Caki2 (cell line): ENCODE results near the gene SNED1. TPM values are rescaled to one million over a fixed set of nuclear protein-coding genes. Genes with fewer than 3 reads are reported as not detected.

Experiments
- DNase-seq: peaks from one replicate; pipeline ENCODE4 v3.0.0-alpha.2; 2015; ENCODE audit warnings: low read depth
- in situ Hi-C: cut with HindIII; loops from 2 replicates; pipeline ENCODE4 v1.10.0; 2016; ENCODE audit warnings: low sequenced_read_pairs, low pct_unique_long_range_greater_than_20kb, mixed read lengths
- total RNA-seq: library from RNA; depleted of rRNA; stranded (reverse); fragments of >200 nt; shearing (Covaris generic); gene quantifications from 2 replicates; pipeline ENCODE4 v1.2.3, GENCODE V29; 2014; ENCODE audit warnings: low replicate concordance

SNED1 gene
- total RNA-seq, 1 experiment from 2014 or later: not detected

DNA sequence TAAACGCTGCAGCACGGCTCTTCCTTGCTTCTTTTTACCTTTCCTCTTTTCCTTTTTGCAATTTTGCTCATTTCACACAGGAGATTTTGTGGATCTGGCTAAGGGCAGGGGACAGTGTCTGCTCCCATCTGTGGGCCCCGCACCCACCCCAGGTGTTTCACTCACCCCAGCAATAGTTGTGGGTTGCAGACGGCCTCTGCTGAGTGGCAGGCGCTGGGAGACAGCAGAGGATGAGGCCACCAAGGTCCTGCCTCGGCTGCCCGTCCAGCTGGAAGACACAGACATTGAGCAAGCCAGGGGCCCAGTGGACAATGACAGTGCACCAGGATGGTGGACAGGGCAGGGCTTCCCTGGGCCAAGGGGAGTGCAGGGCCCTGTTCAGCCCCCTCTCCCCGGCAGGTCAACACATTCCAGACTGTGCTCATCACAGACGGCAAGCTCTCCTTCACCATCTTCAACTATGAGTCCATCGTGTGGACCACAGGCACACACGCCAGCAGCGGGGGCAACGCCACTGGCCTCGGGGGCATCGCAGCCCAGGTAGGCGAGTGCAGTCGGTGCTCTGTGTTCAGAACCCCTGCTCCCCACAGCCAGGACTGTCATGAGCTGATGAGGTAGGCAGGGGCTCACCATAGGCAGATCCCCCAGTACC lies 35.0 kb downstream of the SNED1 start:
- in situ Hi-C loops: no loop called here
- no peak for DNase-seq

DNA sequence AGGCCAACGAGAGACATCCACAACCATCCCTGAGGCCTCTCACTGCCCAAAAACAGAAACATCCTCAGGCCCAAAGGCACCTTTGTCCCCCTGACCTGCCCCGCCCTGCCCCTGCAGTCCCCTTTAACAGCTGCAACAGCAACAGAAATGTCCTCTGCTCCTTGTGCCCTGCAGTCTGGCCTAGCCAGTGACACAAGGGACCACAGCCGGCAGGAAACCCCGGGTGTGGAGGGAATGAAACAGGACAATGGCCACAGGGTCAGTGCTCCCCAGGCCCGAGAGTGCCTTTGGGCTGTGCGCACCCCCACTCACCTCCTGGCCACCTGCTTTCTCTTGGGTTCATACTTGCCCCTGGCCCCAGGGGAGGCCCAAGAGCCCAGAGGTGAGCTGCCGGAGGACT lies 35.6 kb downstream of the SNED1 start:
- no peak for DNase-seq

DNA sequence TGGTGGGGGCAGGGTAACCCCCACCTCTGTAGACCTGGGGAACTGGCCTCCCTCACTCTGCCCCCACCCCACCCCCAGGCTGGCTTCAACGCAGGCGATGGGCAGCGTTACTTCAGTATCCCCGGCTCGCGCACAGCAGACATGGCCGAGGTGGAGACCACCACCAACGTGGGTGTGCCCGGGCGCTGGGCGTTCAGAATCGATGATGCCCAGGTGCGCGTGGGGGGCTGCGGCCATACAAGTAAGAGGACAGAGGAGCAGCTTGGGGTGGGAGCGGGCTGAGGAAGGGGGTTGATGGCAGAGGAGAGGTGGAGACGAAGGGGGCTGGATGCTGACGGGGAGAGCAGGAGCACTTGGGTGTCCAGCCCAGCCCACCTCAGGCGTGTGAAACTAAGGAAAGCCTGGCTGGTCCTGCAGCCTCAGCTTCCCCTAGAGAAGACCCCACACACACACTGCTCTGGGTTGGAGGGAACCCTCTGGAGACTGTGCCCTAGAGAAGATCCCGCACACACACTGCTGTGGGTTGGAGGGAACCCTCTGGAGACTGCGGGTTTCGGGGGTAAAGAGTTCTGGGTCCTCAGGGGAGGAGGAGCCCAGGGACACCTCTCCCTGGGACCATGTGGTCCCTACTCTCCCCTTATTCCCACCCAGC lies 36.2 kb downstream of the SNED1 start:
- in situ Hi-C loops: no loop called here
- no peak for DNase-seq

More for the DNA sequence above, 35.6 kb downstream of the SNED1 start:
- in situ Hi-C loops: no loop called here

DNA sequence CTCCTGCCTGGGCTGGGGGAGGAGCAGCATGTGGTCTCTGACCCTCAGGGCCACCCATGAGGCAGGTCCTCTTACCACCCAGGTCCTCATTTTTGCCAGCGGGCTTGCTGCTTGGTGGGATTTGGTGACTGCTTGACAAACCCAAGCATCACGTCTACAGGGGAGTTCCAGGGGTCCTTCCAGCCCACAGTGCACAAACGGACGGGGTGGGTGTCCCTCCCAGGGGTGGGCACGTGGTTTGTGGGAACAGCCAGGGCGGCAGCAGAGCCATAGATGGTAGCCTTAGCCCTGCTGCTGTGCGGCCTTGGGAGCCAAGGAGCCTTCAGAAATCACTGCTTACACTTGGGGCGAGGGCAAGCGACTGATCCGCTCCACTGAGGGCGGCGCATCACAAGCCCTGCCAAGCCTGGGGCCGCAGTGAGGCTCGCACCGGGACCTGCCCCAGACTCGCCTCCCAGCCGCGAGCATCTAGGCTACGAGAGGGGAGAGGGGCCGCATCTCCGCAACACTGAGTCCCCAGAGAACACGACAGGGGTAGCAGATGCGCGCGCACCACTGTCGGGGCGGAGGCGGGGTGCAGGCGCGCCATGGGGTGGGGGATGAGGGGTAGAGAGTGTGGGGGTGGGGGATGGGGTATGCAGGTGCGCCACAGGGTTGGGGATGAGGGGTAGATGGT lies 36.9 kb downstream of the SNED1 start:
- no peak for DNase-seq
- in situ Hi-C loops: no loop called here

DNA sequence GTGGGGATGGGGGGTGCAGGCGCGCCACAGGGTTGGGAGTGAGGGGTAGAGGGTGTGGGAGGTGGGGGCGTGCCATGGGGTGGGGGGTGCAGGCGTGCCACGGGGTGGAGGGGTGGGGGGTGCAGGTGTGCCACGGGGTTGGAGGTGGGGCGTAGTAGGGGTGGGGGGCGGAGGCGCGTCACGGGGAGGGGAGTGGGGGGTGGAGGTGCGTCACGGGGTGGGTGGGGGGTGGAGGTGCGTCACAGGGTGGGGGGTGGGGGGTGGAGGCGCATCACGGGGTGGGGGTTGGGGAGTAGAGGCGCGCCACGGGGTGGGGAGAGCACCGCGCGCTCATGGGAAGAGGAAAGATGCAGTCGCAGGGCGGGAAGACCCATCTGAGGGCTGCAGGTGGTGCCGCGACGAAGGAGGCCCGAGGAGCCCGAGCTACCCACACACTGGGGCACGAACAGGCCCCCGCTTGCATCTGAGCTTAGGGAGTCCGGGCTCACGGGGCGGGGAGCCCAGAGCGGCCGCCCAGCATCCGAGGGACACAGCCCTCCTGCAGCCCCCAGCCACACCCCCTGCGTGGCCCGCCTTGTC lies 37.5 kb downstream of the SNED1 start:
- in situ Hi-C loops: no loop called here
- DNase-seq: no peak

DNA sequence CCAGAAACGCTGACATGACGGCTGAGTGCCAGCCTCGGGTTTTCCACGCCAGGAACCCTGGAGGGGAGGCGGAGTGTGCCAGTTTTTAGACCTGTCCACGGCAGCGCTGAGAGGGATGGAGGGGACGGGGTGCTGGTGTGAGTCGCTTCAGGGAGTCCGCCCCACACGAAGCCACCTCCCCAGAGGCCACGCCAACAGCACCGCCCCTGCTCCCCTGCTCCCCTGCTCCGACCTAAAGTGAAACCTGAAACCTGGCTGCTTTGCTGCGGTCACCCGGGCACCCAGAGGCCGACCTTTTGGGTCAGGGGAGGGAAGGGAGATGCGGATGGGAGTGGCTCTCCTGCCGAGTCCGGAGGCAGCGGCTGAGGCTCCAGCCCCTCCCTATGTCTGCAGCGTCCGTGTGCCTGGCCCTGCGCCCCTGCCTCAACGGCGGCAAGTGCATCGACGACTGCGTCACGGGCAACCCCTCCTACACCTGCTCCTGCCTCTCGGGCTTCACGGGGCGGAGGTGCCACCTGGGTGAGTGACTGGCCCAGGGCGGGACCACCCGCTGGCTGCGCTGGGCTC lies 38.1 kb downstream of the SNED1 start:
- no peak for DNase-seq
- in situ Hi-C loops: no loop called here

DNA sequence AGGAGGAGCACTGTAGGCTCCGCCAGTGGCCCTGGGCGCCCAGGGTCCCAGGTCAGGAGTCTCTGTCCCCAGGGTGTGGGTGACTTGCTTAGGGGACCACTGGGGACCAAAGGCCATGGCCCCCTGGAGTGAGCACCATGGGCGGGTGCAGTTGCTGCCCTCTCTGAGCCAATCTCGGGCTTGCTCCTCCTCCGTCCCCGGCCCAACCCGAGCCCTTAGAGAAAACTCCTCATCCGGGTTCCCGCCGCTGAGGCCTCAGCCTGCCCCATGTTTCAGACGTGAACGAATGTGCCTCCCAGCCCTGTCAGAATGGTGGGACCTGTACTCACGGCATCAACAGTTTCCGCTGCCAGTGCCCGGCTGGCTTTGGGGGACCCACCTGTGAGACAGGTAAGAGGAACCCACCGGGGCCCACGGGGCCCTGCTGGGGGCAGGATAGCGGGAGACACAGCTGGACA lies 38.6 kb downstream of the SNED1 start:
- in situ Hi-C loops: no loop called here
- DNase-seq: no peak

DNA sequence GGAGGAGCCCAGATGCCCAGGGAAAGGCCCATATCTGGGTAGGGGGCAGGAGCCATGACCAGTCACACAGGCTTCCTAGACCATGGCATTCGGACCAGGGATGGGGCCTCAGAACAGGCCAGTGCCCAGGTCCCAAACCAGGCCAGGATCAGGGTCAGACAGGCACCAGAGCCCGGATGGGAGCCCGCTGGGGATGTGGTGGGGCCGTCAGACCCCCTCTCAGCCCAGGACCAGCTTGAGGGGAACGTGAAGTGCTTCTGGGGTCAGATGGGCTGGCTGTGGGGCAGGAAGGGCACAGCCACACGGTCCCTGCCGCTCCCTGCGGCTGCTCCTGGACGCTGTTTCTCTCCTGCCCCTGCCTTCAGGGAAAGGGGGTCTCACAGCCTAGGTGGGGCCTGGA lies 39.1 kb downstream of the SNED1 start:
- DNase-seq: no peak
- in situ Hi-C loops: no loop called here

DNA sequence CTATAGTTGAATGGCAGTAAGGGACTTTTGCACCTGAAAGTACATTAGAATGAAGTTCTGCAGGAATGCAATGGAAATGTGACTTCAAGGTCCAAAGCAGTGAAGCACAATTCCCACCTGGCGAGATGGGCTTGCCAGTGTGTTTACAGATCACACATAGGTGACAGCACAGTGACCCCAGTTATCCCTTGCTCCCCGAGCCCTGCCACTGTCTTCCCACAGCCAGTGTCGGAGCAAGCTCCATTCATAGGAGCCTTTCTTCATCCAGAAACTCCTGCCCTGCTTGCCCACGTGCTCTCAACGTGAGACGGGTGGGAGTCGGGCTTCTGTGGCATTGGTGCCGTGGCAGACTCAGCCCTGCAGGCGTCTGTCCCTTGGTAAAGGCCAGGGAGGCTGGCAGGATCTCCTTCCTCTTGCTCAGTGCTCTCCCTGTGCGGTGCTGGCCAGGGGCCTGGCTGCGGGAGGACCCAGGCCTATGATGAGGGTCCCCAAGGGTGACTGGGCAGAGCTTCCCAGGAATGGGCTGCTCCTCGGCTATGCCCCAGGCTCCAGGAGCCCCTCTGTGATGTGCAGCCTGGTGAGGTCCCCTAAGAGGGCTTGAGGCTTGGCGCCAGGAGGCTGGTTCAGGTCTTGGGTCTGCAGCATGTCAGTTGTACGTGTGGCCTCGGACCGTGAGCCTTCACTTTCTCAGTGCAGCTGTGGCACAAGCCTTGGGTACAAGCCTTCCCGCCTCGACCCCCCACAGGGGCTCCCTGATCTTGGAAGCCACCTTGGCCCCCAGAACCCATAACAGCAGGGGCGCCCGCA lies 40.2 kb downstream of the SNED1 start:
- in situ Hi-C loops: no loop called here
- no peak for DNase-seq

DNA sequence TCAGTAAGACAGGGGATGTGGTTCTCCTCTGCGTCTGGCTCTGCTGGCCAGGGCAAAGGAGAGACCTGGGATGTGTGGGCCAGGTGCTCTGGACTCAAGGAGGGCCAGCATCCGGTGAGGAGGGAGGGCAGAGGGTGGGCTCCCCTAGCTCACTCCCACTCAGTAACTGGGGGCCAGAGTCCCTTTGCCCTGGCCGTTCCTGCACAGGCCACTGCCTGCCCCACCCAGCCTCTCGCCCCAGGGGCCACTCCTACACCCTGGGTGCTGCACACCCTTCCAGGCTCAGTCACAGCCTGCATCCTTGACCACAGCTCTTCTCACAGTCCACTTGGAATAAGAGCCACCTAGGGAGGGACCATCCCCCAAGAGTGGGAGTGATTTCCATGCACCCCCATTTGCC lies 41.0 kb downstream of the SNED1 start:
- DNase-seq: no peak
- in situ Hi-C loops: no loop called here

DNA sequence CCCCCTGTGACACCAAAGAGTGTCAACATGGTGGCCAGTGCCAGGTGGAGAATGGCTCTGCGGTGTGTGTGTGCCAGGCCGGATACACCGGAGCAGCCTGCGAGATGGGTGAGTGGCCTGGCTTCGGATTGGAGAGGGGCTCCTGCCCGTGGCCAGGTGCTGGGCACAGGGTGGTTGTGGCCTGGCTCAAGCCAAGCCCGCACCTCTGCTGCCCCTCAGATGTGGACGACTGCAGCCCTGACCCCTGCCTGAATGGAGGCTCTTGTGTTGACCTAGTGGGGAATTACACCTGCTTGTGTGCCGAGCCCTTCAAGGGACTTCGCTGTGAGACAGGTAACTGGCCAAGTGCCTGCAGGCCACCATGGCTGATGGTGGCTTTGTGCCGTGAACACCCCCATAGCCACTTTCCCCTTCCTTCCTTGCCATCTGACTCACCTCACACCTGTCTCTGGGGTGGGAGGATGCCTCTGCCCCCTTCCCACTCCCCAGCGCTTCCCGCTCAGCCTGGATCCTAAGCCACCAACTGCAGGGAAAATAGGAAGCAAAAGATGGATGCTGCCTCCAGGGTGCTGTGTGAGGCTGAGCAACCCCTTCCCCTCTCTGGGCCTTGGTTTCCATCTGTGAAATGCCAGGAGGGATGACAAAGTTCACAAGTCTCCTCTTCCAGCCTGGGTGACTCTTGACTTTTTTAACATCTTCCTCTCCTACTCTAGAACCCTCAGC lies 41.8 kb downstream of the SNED1 start:
- DNase-seq: no peak
- in situ Hi-C loops: no loop called here

DNA sequence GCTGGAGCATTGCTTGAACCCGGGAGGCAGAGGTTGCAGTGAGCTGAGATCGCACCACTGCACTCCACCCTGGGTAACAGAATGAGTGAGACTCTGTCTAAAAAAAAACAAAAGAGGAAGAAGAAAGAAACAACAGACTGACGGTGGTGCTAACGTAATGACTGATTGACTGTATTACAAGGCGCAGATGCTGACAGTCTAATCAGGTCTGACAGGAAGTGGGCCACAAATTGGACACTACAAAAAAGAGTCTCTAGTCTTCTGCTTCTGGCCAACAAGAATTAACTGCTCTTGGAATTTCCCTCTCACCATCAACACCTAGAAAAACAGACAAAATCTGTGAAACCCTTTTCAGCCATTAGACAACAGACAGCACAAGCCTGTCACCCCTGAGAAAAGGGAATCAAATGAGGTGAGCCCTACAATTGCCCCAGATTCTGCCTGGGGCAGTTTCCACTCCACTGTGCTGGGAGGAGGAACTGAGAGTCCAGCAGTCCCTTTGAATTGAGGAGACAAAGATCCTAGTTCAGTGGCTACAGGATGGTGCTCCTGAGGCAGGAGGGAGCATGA lies 43.3 kb downstream of the SNED1 start:
- DNase-seq: no peak
- in situ Hi-C loops: no loop called here

DNA sequence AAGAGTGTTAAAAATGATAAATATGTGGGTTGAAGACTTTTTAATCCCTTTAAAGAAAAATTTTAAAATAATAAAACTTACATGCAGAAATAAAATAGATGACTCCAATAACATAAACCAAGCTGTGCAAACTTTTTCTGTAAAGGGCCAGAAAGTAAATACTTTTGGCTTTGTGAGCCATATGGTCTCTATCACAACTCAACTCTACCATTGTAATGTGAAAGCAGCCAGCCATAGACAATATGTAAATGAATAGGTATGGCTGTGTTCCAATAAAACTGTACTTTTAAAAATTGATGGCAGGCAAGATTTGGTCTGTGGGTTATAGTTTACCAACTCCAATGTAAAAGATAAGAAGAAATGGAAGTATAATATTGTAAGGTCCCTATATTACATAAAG lies 45.2 kb downstream of the SNED1 start:
- in situ Hi-C loops: no loop called here
- no peak for DNase-seq

DNA sequence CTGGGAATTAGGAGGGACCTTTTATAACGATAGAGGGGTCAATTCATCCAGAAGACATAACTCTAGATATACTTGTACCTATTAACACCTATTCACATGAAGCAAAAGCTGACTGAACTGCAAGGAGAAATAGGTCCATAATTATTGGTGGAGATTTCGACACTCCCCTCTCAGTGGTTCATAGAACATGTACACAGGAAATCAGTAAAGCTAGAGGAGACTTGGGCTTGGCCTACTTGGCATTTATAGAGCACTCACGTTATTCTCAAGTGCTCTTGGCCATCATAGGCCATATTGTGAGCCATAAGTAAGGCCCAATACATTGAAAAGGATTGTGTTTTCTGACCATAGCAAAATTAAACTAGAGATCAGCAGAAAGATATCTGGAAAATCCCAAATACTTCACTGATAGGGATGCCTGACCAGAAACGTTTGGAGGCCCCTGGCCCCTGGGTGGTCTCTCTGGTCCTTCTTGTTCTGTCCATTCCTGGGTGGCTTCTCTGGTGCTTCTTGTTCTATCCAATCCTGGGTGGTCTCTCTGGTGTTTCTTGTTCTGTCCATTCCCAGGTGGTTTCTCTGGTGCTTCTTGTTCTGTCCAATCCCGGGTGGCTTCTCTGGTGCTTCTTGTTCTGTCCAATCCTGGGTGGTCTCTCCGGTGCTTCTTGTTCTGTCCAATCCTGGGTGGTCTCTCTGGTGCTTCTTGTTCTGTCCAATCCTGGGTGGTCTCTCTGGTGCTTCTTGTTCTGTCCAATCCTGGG lies 49.0 kb downstream of the SNED1 start:
- in situ Hi-C loops: no loop called here
- DNase-seq: no peak

DNA sequence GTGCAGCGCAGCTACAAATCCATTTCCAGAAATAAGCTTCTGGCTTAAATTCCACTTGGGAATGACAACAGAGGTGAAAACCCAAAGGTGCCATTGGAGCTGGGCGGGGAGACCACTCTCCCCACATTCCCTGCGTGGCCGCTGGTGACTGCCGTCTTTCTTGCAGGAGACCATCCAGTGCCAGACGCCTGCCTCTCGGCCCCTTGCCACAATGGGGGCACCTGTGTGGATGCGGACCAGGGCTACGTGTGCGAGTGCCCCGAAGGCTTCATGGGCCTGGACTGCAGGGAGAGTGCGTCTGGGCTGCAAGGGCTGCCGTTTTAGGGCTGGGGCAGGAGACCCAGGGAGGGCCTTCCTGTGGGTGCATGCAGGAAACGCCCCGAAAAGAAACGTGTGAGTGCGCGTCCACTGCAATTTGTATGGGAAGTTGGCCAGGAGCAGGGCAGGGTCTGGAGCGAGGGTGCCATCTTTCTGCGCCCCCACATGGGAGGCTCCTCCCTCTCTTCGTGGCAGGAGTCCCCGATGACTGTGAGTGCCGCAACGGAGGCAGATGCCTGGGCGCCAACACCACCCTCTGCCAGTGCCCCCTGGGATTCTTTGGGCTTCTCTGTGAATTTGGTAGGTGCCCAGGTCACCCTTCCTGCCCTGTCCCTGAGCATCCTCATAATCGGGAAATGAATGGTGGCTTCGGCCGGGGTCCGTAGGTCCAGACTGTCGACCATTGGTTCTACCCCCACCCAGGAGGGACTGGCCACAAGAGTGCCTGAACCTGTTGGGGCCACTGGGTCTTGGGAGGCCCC lies 49.9 kb downstream of the SNED1 start:
- in situ Hi-C loops: no loop called here
- no peak for DNase-seq

DNA sequence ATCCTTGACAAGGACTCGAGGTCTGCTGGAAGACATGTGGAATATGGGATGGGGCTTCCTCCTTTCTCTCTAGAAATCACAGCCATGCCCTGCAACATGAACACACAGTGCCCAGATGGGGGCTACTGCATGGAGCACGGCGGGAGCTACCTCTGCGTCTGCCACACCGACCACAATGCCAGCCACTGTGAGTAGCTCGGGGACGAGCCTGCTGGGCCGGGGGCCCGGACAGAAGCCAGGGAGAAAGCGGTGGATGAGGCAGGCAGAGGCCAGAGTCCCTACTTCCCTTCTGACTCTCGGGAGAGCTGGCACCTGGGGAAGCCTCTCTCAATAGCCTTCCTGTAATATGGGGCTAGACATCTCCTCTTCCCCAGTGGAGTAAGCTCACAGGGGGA lies 50.5 kb downstream of the SNED1 start:
- no peak for DNase-seq
- in situ Hi-C loops: no loop called here
